ENCODE data around the gene OR2AG2. TPM values are rescaled to one million over a fixed set of nuclear protein-coding genes. Genes with fewer than 3 reads are reported as not detected.
"Not testable (repeated sequence)": the region's sequence is repeated elsewhere in the genome, so short reads cannot be mapped to it uniquely, and the experiment has no call there.

The OR2AG2 gene, protein sequence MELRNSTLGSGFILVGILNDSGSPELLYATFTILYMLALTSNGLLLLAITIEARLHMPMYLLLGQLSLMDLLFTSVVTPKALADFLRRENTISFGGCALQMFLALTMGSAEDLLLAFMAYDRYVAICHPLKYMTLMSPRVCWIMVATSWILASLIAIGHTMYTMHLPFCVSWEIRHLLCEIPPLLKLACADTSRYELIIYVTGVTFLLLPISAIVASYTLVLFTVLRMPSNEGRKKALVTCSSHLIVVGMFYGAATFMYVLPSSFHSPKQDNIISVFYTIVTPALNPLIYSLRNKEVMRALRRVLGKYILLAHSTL
- not detected for total RNA-seq

DNA sequence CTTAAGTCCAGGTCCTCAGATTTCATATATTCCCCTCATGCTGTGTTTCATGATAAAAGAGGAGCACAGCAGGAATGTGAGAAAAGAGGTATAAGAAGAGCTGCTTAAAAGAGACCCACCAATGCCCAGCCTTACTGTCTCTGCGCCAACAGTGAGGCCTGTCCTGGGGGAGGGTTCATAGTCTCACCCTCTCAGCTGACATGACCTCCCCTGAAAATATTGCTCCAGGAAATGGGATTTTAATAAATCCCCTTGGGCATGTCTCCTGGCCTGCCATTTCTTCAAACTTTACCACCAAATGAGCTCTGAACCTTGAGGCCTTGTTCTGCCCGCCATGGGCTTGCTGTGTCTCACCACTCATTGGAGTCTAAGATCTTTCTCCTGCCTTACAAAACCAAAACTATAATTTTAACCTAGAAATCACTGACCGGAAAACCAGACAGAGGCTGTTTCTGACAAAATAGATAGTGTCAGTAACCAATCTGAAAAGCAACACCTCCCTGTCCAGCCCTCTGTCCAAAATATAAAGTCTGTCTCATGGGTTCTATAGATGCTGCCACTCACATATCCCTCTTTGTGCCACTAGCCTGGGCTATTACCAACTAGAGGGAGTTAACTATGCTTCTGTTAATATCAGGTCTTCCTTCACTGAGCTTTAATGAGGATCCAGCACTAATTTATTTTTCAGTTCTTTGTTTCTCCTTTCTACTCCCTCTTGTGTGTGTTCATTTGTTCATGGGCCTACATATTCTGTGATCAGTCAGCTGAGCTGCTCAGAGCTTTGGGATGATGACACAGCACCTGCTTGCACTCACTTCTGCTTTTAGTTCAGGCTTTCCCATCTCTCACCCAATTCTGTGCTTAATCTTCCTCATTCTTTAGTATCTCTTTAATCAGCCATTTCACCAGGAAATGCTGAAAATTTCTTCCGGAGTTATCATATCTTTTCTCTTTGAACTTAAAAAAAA is at the start of gene OR2AG2:
Gene OR2AG2, minus strand, starts transcription at position 51 of the 968 bp plus-strand sequence. CDS start 3,019 bp downstream, outside the sequence.
- no peak for TF ChIP-seq CTCF (IDR thresholded peaks at IDR 0.05)
- DNase-seq (ENCODE audit: low spot score) (no peak), ATAC-seq (ENCODE audit: low FRiP score) (no peak)

DNA sequence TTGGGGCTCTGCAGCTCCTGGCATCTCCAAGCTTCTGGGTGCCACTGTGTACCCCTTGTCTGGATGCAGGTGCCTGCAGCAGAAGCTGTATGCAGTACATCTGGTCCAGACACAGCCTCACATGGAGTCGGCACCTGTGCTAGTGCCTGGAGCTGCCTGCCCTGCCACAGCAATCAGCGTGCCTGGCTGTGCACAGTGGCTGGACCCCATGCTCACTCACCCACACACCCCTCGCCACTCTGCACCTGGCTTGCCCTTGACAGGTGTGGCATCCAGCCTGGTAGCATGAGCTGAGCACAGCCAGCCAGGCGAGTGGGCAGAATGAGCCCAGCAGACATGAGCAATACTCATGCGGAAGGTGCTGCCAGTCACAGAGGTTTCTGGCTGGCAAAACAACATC is 47.2 kb upstream of the OR2AG2 start:
- no peak for TF ChIP-seq CTCF (IDR thresholded peaks at IDR 0.05)
- no peak for DNase-seq (ENCODE audit: low spot score)

DNA sequence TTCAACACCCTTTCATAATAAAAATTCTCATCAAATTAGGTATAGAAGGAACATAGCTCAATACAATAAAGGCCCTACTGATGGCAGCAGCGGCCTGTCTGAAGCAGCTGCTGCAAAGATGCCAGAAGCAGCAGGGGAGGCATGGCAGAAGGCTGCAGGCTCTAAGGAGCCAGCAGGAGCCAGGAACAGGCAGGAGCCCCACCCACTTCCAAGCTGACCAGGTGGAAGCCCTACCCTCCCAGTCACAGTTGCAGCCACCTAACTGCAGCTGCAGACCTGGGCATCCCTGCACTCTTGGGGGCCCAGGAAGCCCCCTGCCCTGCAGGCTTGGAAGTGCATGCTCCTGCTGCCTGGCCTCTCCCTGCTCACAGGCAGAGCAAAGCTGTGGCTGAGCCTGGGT is 45.9 kb upstream of the OR2AG2 start:
- ATAC-seq (ENCODE audit: low FRiP score) (no peak), DNase-seq (ENCODE audit: low spot score) (no peak)
- no peak for TF ChIP-seq CTCF (IDR thresholded peaks at IDR 0.05)

More for the DNA sequence above, 47.2 kb upstream of the OR2AG2 start:
- ATAC-seq (ENCODE audit: low FRiP score), result peak; percentile 28

DNA sequence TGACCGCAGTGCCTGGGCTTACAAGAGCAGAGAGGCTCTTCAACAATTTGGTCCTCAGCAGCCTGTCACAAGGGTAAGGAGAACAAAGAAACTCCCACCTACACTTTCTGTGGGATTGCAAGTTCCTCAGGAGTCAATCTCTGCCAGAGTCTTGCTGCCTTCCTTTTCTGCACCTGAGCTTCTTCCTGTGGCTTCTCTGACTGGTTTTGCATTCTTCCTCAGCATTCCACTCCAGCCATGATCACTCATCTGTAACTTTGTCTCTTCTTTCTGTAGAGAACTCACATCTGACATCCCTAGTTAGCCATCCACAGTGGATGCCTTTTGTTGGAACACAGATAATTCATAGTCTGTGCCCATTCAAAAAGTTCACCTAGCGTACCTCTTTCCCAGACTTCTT is 41.9 kb upstream of the OR2AG2 start:
- ATAC-seq (ENCODE audit: low FRiP score) (no peak), DNase-seq (ENCODE audit: low spot score) (no peak)
- no peak for TF ChIP-seq CTCF (IDR thresholded peaks at IDR 0.05)

DNA sequence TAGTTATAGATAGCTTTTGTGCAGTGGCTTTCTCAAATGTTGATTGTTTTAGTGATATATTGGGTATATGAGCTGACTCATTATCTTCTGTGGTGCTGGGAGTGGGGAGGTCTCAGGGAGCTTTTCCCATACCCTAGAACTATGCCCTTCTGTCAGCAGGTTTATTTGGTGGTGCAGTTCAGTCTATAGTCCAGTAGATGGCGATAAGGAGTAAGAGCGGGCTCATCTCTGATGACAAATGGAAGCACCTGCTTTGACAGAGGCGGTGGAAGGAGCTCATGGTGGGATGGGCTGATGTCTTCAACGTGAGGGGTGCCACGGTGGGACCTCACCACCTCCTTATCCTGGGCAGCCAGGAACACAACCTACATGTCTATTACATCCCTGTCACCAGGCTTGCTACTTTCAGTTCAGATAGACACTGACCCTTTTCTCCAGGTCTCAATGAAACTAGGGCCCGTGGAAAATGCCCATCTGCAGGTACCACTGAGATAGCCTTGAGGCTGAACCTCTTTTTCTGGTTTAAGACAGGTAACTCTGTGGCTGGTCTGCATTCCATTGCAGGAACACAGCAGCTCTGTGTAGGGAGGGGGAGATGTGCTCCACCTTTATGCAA is 40.7 kb upstream of the OR2AG2 start:
- DNase-seq (ENCODE audit: low spot score) (no peak), ATAC-seq (ENCODE audit: low FRiP score) (no peak)
- TF ChIP-seq CTCF (IDR thresholded peaks at IDR 0.05), result no peak

DNA sequence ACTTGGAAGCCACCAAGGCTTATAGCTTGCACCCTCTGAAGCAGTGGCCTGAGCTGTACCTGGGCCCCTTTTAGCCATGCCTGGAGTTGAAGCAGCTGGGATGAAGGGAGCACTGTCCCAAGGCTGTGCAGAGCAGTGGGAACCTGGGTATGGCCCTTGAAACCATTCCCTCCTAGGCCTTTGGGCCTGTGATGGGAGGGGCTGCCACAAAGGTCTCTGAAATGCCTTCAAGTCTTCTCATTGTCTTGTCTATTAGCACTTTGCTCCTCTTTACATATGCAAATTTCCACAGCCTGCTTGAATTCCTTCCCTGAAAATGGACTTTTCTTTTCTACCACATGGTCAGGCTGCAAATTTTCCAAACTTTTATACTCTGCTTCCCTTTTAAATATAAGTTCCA is 29.3 kb upstream of the OR2AG2 start:
- not testable (repeated sequence) for DNase-seq (ENCODE audit: low spot score); ATAC-seq (ENCODE audit: low FRiP score)

DNA sequence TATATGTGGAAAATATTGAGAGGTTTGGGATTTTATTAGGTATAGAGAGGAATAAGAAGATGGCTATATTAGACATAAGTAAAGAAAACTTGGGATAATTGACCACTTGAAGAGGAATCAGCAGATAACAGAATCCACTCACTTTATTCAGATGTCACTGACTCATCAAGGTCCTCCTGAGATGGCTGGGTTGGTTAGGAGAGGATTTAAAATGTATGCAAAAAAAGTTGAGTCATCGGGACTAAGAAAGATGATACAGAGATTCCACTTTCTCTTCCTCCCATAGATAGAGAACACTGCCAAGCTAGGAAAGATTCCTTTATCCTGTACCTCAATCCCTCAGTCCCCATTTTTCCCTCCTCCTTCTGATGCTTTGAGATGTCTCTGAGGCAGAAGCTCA is 27.6 kb upstream of the OR2AG2 start, which contains the start of gene OR6A2:
Gene OR6A2, minus strand, starts transcription at position 288 of the 400 bp plus-strand sequence. CDS start 3,981 bp downstream, outside the sequence.
- ATAC-seq (ENCODE audit: low FRiP score), result no peak
- no peak for DNase-seq (ENCODE audit: low spot score)
- TF ChIP-seq CTCF (IDR thresholded peaks at IDR 0.05), result no peak
